ENCODE data around the gene MANSC1.

MANSC1 gene

GRCh38 chr12:12358528-12358927 is 8.5 kb upstream of the MANSC1 start:
- H3K4me1 ChIP-seq (ENCODE audit: control insufficient read depth in 1 of 2, insufficient read depth in 1 of 2, low read depth in 1 of 2, low read length in 1 of 2), result peaks cover 49 to 53% of the 10 kb centered on the region in 2 experiments
- peak overlapping the region; percentile 65 to 86 for H3K4me3 ChIP-seq (ENCODE audit: low read depth in 1 of 2, low read length in 1 of 2)
- H3K9me3 ChIP-seq, result no peaks in the 10 kb centered on the region
- H3K27me3 ChIP-seq, result no peaks in the 10 kb centered on the region
- H3K36me3 ChIP-seq, result no peaks in the 10 kb centered on the region
- TF ChIP-seq CTCF (IDR thresholded peaks at IDR 0.05), result no peak
- peak overlapping the region; percentile 96 for H3K27ac ChIP-seq

GRCh38 chr12:12357719-12358461 is 7.8 kb upstream of the MANSC1 start:
- H3K9me3 ChIP-seq, result no peaks in the 10 kb centered on the region
- H3K27ac ChIP-seq, result peak overlapping the region; percentile 96
- no peak for TF ChIP-seq CTCF (IDR thresholded peaks at IDR 0.05)
- no peaks in the 10 kb centered on the region for H3K36me3 ChIP-seq
- no peaks in the 10 kb centered on the region for H3K27me3 ChIP-seq
- H3K4me3 ChIP-seq (ENCODE audit: low read depth in 1 of 2, low read length in 1 of 2), result peak overlapping the region; percentile 65 to 86
- peaks cover 49 to 53% of the 10 kb centered on the region in 2 experiments for H3K4me1 ChIP-seq (ENCODE audit: control insufficient read depth in 1 of 2, insufficient read depth in 1 of 2, low read depth in 1 of 2, low read length in 1 of 2)

- Histone ChIP-seq H3K4me1 (ENCODE audit: control insufficient read depth in 1 of 2, insufficient read depth in 1 of 2, low read depth in 1 of 2, low read length in 1 of 2) (peaks cover 49 to 53% of the 10 kb centered on the region in 2 experiments), H3K4me3 (ENCODE audit: low read depth in 1 of 2, low read length in 1 of 2) (peak within 1 kb of the TSS; percentile 65 to 86), H3K36me3 (no peaks in the 10 kb centered on the region), H3K27ac (peak within 1 kb of the TSS; percentile 96), H3K9me3 (no peaks in the 10 kb centered on the region), H3K27me3 (no peaks in the 10 kb centered on the region)
- TF ChIP-seq CTCF (IDR thresholded peaks at IDR 0.05), result no peak
Measured at GRCh38 chr12:12356896-12357718, 7.1 kb upstream of the MANSC1 start, which contains the start of gene BORCS5. BORCS5 (plus strand) TSS chr12:12357078; CDS start chr12:12357452, 374 bp downstream.

- H3K27ac ChIP-seq, result peak overlapping the region; percentile 96
- no peaks in the 10 kb centered on the region for H3K9me3 ChIP-seq
- H3K36me3 ChIP-seq, result no peaks in the 10 kb centered on the region
- peak overlapping the region; percentile 65 to 86 for H3K4me3 ChIP-seq (ENCODE audit: low read depth in 1 of 2, low read length in 1 of 2)
- H3K27me3 ChIP-seq, result no peaks in the 10 kb centered on the region
- TF ChIP-seq CTCF (IDR thresholded peaks at IDR 0.05), result no peak
- peaks cover 53 to 56% of the 10 kb centered on the region in 2 experiments for H3K4me1 ChIP-seq (ENCODE audit: control insufficient read depth in 1 of 2, insufficient read depth in 1 of 2, low read depth in 1 of 2, low read length in 1 of 2)
Measured at GRCh38 chr12:12356467-12356895, 6.4 kb upstream of the MANSC1 start.

GRCh38 chr12:12353807-12354206 is 3.8 kb upstream of the MANSC1 start:
- Histone ChIP-seq H3K27me3 (no peaks in the 10 kb centered on the region), H3K4me3 (ENCODE audit: low read depth in 1 of 2, low read length in 1 of 2) (no peak overlapping the region), H3K4me1 (ENCODE audit: control insufficient read depth in 1 of 2, insufficient read depth in 1 of 2, low read depth in 1 of 2, low read length in 1 of 2) (peaks cover 54 to 55% of the 10 kb centered on the region in 2 experiments), H3K36me3 (no peaks in the 10 kb centered on the region), H3K27ac (no peak overlapping the region), H3K9me3 (no peaks in the 10 kb centered on the region)
- no peak for TF ChIP-seq CTCF (IDR thresholded peaks at IDR 0.05)
